H1 (cell line): ENCODE results near the gene ADGRF5. TPM values are rescaled to one million over a fixed set of nuclear protein-coding genes. Genes with fewer than 3 reads are reported as not detected.

Source experiments
- CTCF ChIA-PET: fragments of 300-600 bp; sonication (Branson Sonifier 250); formaldehyde crosslinking; loops from one replicate; lab custom pipeline; 2021; ENCODE audit not compliant: partially characterized antibody; lab: Charles Lee
- POLR2A ChIA-PET: fragments of 300-600 bp; sonication (Branson Sonifier 250); formaldehyde crosslinking; loops from one replicate; lab custom pipeline; 2021; ENCODE audit warnings: inconsistent platforms; ENCODE audit not compliant: partially characterized antibody; lab: Charles Lee
- DNase-seq, 2 experiments: peaks; one replicate each; pipeline versions ENCODE4 v3.0.0 to v3.0.0-alpha.2; 2010 to 2022; ENCODE audit warnings: low spot score in 2 of 2, low read depth in 1 of 2, mixed read lengths in 1 of 2
- FAIRE-seq: peaks from 2 replicates; lab custom pipeline; 2011; peaks lifted over from hg19 to GRCh38; lab: Jason Lieb, UNC
- H2AFZ ChIP-seq: 2 replicates; pipeline ENCODE4 v1.8.1; 2012; ENCODE audit warnings: low read length, inconsistent platforms
- H2AK5ac ChIP-seq: 2 replicates; pipeline ENCODE4 v1.6.1; 2013; ENCODE audit warnings: low read depth, low read length
- H2BK120ac ChIP-seq: replicated peaks from 2 replicates; pipeline ENCODE3; 2013; ENCODE audit warnings: low read depth, low read length, inconsistent platforms
- H2BK12ac ChIP-seq: 2 replicates; pipeline ENCODE4 v1.6.1; 2013; ENCODE audit warnings: low read depth, low read length
- H2BK15ac ChIP-seq: 2 replicates; pipeline ENCODE4 v1.6.1; 2013; ENCODE audit warnings: low read length
- H2BK20ac ChIP-seq: 2 replicates; pipeline ENCODE4 v1.6.1; 2013; ENCODE audit warnings: low read length
- H2BK5ac ChIP-seq: 2 replicates; pipeline ENCODE4 v1.6.1; 2013; ENCODE audit warnings: low read depth, low read length
- H3K14ac ChIP-seq: 2 replicates; pipeline ENCODE4 v1.6.1; 2013; ENCODE audit warnings: inconsistent platforms; ENCODE audit not compliant: insufficient read length
- H3K18ac ChIP-seq: 2 replicates; pipeline ENCODE4 v1.6.1; 2013; ENCODE audit warnings: low read length; ENCODE audit errors: extremely low read depth
- H3K23ac ChIP-seq: 2 replicates; pipeline ENCODE4 v1.6.1; 2013; ENCODE audit warnings: inconsistent platforms; ENCODE audit not compliant: insufficient read length
- H3K23me2 ChIP-seq: 2 replicates; pipeline ENCODE4 v1.6.1; 2013; ENCODE audit warnings: low read depth, low read length
- H3K27ac ChIP-seq: 2 replicates; pipeline ENCODE4 v1.6.1; 2011; ENCODE audit warnings: low read depth, low read length, inconsistent platforms
- H3K27me3 ChIP-seq, 4 experiments: replicated peaks in 1 of 4; 1 replicate in 1 of 4; 2 replicates in 3 of 4; pipeline versions ENCODE4 v1.6.1 to v1.8.1; 2011 to 2013; ENCODE audit warnings: low read length in 3 of 4, mild to moderate bottlenecking in 3 of 4, inconsistent platforms in 2 of 4, mixed read lengths in 2 of 4, moderate library complexity in 1 of 4; ENCODE audit not compliant: control insufficient read depth in 3 of 4, insufficient read depth in 3 of 4; ENCODE audit errors: extremely low read depth in 1 of 4
- H3K36me3 ChIP-seq, 4 experiments: 2 replicates each; pipeline versions ENCODE4 v1.6.1 to v1.8.1; 2011 to 2013; ENCODE audit warnings: mild to moderate bottlenecking in 4 of 4, low read length in 3 of 4, moderate library complexity in 2 of 4, control low read depth in 1 of 4, inconsistent platforms in 1 of 4; ENCODE audit not compliant: insufficient read depth in 4 of 4, control insufficient read depth in 2 of 4
- H3K4ac ChIP-seq: replicated peaks from 2 replicates; pipeline ENCODE3; 2013; ENCODE audit warnings: low read length, low read depth, mixed read lengths, inconsistent platforms; ENCODE audit not compliant: insufficient read length
- H3K4me1 ChIP-seq, 4 experiments: replicated peaks in 1 of 4; 1 replicate in 1 of 4; 2 replicates in 3 of 4; pipeline versions ENCODE4 v1.6.1 to v1.8.1; 2011 to 2013; ENCODE audit warnings: low read length in 3 of 4, inconsistent platforms in 2 of 4, mixed read lengths in 1 of 4; ENCODE audit not compliant: insufficient read depth in 4 of 4, control insufficient read depth in 3 of 4
- H3K4me2 ChIP-seq, 2 experiments: 2 replicates each; pipeline versions ENCODE4 v1.6.1 to v1.8.1; 2011 to 2013; ENCODE audit warnings: low read depth in 2 of 2, low read length in 2 of 2, control low read depth in 1 of 2, inconsistent platforms in 1 of 2, mild to moderate bottlenecking in 1 of 2; ENCODE audit not compliant: insufficient read depth in 1 of 2
- H3K4me3 ChIP-seq, 4 experiments: fragments of 200-600, 300-600 bp in 1 of 4; sonication (generic), shearing (Covaris generic), sonication (Bioruptor Twin) in 1 of 4; 2 replicates each; pipeline versions ENCODE4 v1.5.1 to v1.8.1; 2011 to 2016; ENCODE audit warnings: low read length in 4 of 4, low read depth in 3 of 4, control low read depth in 2 of 4, inconsistent platforms in 2 of 4, mild to moderate bottlenecking in 2 of 4, mixed read lengths in 1 of 4, moderate library complexity in 1 of 4; ENCODE audit not compliant: insufficient read depth in 2 of 4; ENCODE audit errors: extremely low read depth in 1 of 4
- H3K56ac ChIP-seq: replicated peaks from 2 replicates; pipeline ENCODE3; 2013; ENCODE audit warnings: low read depth, mild to moderate bottlenecking, mixed read lengths, low read length, inconsistent platforms; ENCODE audit not compliant: insufficient read length
- H3K79me1 ChIP-seq: 2 replicates; pipeline ENCODE4 v1.6.1; 2013; ENCODE audit warnings: low read depth, low read length, control low read depth
- H3K79me2 ChIP-seq, 2 experiments: 2 replicates each; pipeline versions ENCODE4 v1.6.1 to v1.8.1; 2012 to 2013; ENCODE audit warnings: low read length in 2 of 2, mild to moderate bottlenecking in 2 of 2, inconsistent platforms in 1 of 2; ENCODE audit not compliant: insufficient read depth in 2 of 2, control insufficient read depth in 1 of 2
- H3K9ac ChIP-seq, 4 experiments: replicated peaks in 1 of 4; 1 replicate in 1 of 4; 2 replicates in 3 of 4; pipeline versions ENCODE4 v1.6.1 to v1.8.1; 2011 to 2013; ENCODE audit warnings: low read depth in 3 of 4, low read length in 3 of 4, control low read depth in 2 of 4, mild to moderate bottlenecking in 2 of 4, moderate library complexity in 2 of 4, inconsistent platforms in 1 of 4; ENCODE audit errors: extremely low read depth in 1 of 4
- H3K9me3 ChIP-seq, 2 experiments: 2 replicates each; pipeline versions ENCODE4 v1.6.1 to v1.8.1; 2012 to 2013; ENCODE audit warnings: mild to moderate bottlenecking in 2 of 2, moderate library complexity in 2 of 2, control low read depth in 1 of 2, inconsistent platforms in 1 of 2, low read depth in 1 of 2, low read length in 1 of 2, mixed read lengths in 1 of 2; ENCODE audit not compliant: insufficient read depth in 2 of 2
- H4K20me1 ChIP-seq, 2 experiments: replicated peaks in 1 of 2; 2 replicates each; pipeline versions ENCODE3 to v1.8.1; 2011 to 2013; ENCODE audit warnings: inconsistent platforms in 2 of 2, low read length in 2 of 2, mild to moderate bottlenecking in 1 of 2; ENCODE audit not compliant: insufficient read depth in 2 of 2, control insufficient read depth in 1 of 2
- H4K5ac ChIP-seq: 2 replicates; pipeline ENCODE4 v1.6.1; 2013; ENCODE audit warnings: low read length, low read depth, mixed read lengths, inconsistent platforms; ENCODE audit not compliant: insufficient read length
- H4K8ac ChIP-seq: 2 replicates; pipeline ENCODE4 v1.8.0; 2013; ENCODE audit warnings: mild to moderate bottlenecking, moderate library complexity, low read length, inconsistent platforms; ENCODE audit not compliant: insufficient read depth; ENCODE audit errors: extremely low read depth
- H4K91ac ChIP-seq: replicated peaks from 2 replicates; pipeline ENCODE3; 2013; ENCODE audit warnings: low read length, mixed read lengths, inconsistent platforms; ENCODE audit not compliant: insufficient read length
- CBX8 ChIP-seq: fragments of 300-800, 300-1000 bp; sonication (generic); IDR thresholded peaks from 2 replicates; pipeline ENCODE4 v1.7.1; 2016; ENCODE audit warnings: low read depth, low read length, borderline replicate concordance
- WGBS, 2 experiments: shearing (Covaris generic) in 1 of 2; methylation state at CpG; one replicate each; pipeline versions ENCODE4 v1.1.6 to v1.1.7; 2013 to 2015; ENCODE audit warnings: low lambda C conversion rate in 2 of 2, mixed read lengths in 2 of 2, inconsistent platforms in 1 of 2, low coverage in 1 of 2, missing lambda C conversion rate in 1 of 2; ENCODE audit not compliant: insufficient replicate concordance in 2 of 2, insufficient coverage in 1 of 2, insufficient read length in 1 of 2; ENCODE audit errors: extremely low coverage in 1 of 2, missing lambda C conversion rate in 1 of 2; 5-methylcytosine and 5-hydroxymethylcytosine counted together
- polyA plus RNA-seq, 7 experiments: library from polyadenylated mRNA; depleted of rRNA in 3 of 7; stranded (reverse) in 5 of 7; unstranded in 2 of 7; fragments of >200 nt in 5 of 7; fragments of 200-250 nt in 2 of 7; gene quantifications; 1 replicate in 5 of 7; 2 replicates in 1 of 7; 4 replicates in 1 of 7; pipeline versions ENCODE4 v1.2.1 to v1.2.3, GENCODE V29; 2011 to 2013; ENCODE audit warnings: missing spikeins in 2 of 7, mixed read lengths in 2 of 7
- total RNA-seq: library from RNA; stranded (reverse); fragmentation: NEBNext Ultra II Directional; extraction: Animal tissue kit (Norgen Biotek cat#: 25700); gene quantifications from 2 replicates; pipeline ENCODE4 v1.2.1, GENCODE V29; 2021
- TF ChIP-seq, protein P1 (sequence below): IDR thresholded peaks from 2 replicates; pipeline ENCODE4 v1.6.1; 2012; ENCODE audit warnings: inconsistent platforms

Gene ADGRF5
- total and polyA plus RNA-seq, 2 of the 8 experiments (the other 6 are each of a cell fraction or from before 2014, with no cell fraction given) = 0.06 TPM; not detected in 1

- 80% methylated on average over 2 of the region's 2 CpGs; no CpG with 5 or more reads in 1 of the 2 experiments for WGBS, 2 experiments
- no peak overlapping the region for H3K23ac ChIP-seq
- H2BK12ac ChIP-seq = no peak overlapping the region
- no peak overlapping the region for H3K18ac ChIP-seq
- no peak overlapping the region for H2BK20ac ChIP-seq
- TF ChIP-seq CBX8 = no peak
- TF ChIP-seq, protein P1, sequence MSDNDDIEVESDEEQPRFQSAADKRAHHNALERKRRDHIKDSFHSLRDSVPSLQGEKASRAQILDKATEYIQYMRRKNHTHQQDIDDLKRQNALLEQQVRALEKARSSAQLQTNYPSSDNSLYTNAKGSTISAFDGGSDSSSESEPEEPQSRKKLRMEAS = 0 out of 2 replicates have a peak, but pooled peaks have one; percentile 9
- no peak overlapping the region for H3K56ac ChIP-seq
- CTCF ChIA-PET = interaction anchor here (1.0 to 1.3 kb wide), 5 partner anchors 8 to 184 kb away, joined by 3 to 5 read pairs (median 4); no protein-coding TSS in a partner anchor
- H3K14ac ChIP-seq = no peak overlapping the region
- no peaks in the 10 kb centered on the region for H4K20me1 ChIP-seq
- no peak overlapping the region for H2AK5ac ChIP-seq
- no peak overlapping the region for H4K5ac ChIP-seq
- FAIRE-seq (no peak), DNase-seq (no peak)
- H3K9me3 ChIP-seq = no peaks in the 10 kb centered on the region
- H2BK5ac ChIP-seq = no peak overlapping the region
- H3K27ac ChIP-seq = no peak overlapping the region
- no peaks in the 10 kb centered on the region for H3K27me3 ChIP-seq
- H3K4ac ChIP-seq = no peak overlapping the region
- no peak overlapping the region for H2BK120ac ChIP-seq
- H4K91ac ChIP-seq = no peak overlapping the region
- H3K4me3 ChIP-seq = no peak overlapping the region
- H3K9ac ChIP-seq = no peak overlapping the region
- no peaks in the 10 kb centered on the region for H3K79me2 ChIP-seq
- H3K36me3 ChIP-seq = no peaks in the 10 kb centered on the region
- POLR2A ChIA-PET = no interaction called here
- H3K4me1 ChIP-seq = peaks cover 0 to 3% (median 0%) of the 10 kb centered on the region in 4 experiments; a peak in 2 of 7 replicates
- no peak overlapping the region for H2BK15ac ChIP-seq
- H4K8ac ChIP-seq = no peak overlapping the region
- H2AFZ ChIP-seq = no peak overlapping the region
- no peak overlapping the region for H3K4me2 ChIP-seq
- H3K23me2 ChIP-seq = no peaks in the 10 kb centered on the region
- H3K79me1 ChIP-seq = no peaks in the 10 kb centered on the region
Measured at GRCh38 chr6:46909371-46909770, 12.4 kb downstream of the ADGRF5 start.
